Liver (tissue), 9 donors: ENCODE results near the gene CGAS. TPM values are rescaled to one million over a fixed set of nuclear protein-coding genes. Genes with fewer than 3 reads are reported as not detected.

ENCODE experiments used
- DNase-seq: peaks from one replicate; pipeline ENCODE4 v3.0.0-alpha.2; 2017; ENCODE audit warnings: low spot score
- H3K27ac ChIP-seq, 2 donors: one replicate each; pipeline ENCODE4 v1.7.0; 2013; ENCODE audit warnings: inconsistent platforms in 2 of 2, low read length in 2 of 2, control low read depth in 1 of 2, low read depth in 1 of 2, mild to moderate bottlenecking in 1 of 2
- H3K27me3 ChIP-seq, 4 donors: one replicate each; pipeline versions ENCODE4 v1.6.1 to v1.7.0; 2013; ENCODE audit warnings: low read length in 3 of 4, inconsistent platforms in 1 of 4, mild to moderate bottlenecking in 1 of 4, moderate library complexity in 1 of 4; ENCODE audit not compliant: control insufficient read depth in 4 of 4, insufficient read depth in 4 of 4
- H3K36me3 ChIP-seq, 4 donors: one replicate each; pipeline versions ENCODE4 v1.6.1 to v1.7.0; 2013; ENCODE audit warnings: low read length in 3 of 4, mild to moderate bottlenecking in 3 of 4, low read depth in 1 of 4, moderate library complexity in 1 of 4; ENCODE audit not compliant: control insufficient read depth in 4 of 4, insufficient read depth in 3 of 4
- H3K4me1 ChIP-seq, 4 donors: one replicate each; pipeline versions ENCODE4 v1.6.1 to v1.7.0; 2013; ENCODE audit warnings: low read length in 3 of 4, mild to moderate bottlenecking in 3 of 4, moderate library complexity in 1 of 4; ENCODE audit not compliant: control insufficient read depth in 4 of 4, insufficient read depth in 4 of 4
- H3K4me3 ChIP-seq, 3 donors: one replicate each; pipeline versions ENCODE4 v1.6.1 to v1.7.0; 2013; ENCODE audit warnings: low read length in 3 of 3, control low read depth in 1 of 3, low read depth in 1 of 3, mild to moderate bottlenecking in 1 of 3
- H3K9ac ChIP-seq, 2 donors: one replicate each; pipeline ENCODE4 v1.7.0; 2013; ENCODE audit warnings: low read length in 2 of 2, mild to moderate bottlenecking in 2 of 2, moderate library complexity in 2 of 2, control low read depth in 1 of 2, low read depth in 1 of 2
- H3K9me3 ChIP-seq, 4 donors: one replicate each; pipeline versions ENCODE4 v1.6.1 to v1.7.0; 2013; ENCODE audit warnings: low read length in 3 of 4; ENCODE audit not compliant: control insufficient read depth in 4 of 4
- EGR1 ChIP-seq, 2 donors: IDR thresholded peaks; 2 replicates each; pipeline ENCODE4 v1.6.1; 2016 to 2018; ENCODE audit warnings: antibody characterized with exemption in 2 of 2, low read depth in 2 of 2
- FOXA2 ChIP-seq: IDR thresholded peaks from 2 replicates; pipeline ENCODE4 v1.6.1; 2016; ENCODE audit warnings: antibody characterized with exemption
- GABPA ChIP-seq, 2 donors: IDR thresholded peaks in 1 of 2; conservative IDR thresholded peaks in 1 of 2; 2 replicates each; pipeline ENCODE4 v1.6.1; 2016; ENCODE audit warnings: antibody characterized with exemption in 2 of 2, mild to moderate bottlenecking in 1 of 2, moderate library complexity in 1 of 2
- JUND ChIP-seq, 2 donors: IDR thresholded peaks; 2 replicates each; pipeline ENCODE4 v1.6.1; 2016; ENCODE audit warnings: antibody characterized with exemption in 2 of 2
- NR2F2 ChIP-seq: IDR thresholded peaks from 2 replicates; pipeline ENCODE4 v1.6.1; 2016; ENCODE audit warnings: antibody characterized with exemption
- TAF1 ChIP-seq: conservative IDR thresholded peaks from 2 replicates; pipeline ENCODE4 v1.6.1; 2016; ENCODE audit warnings: antibody characterized with exemption, mild to moderate bottlenecking
- YY1 ChIP-seq: IDR thresholded peaks from 2 replicates; pipeline ENCODE4 v1.6.1; 2016; ENCODE audit warnings: antibody characterized with exemption, mild to moderate bottlenecking
- ZBTB33 ChIP-seq: IDR thresholded peaks from 2 replicates; pipeline ENCODE4 v1.6.1; 2016; ENCODE audit warnings: antibody characterized with exemption
- WGBS: extraction: QIAGEN DNeasy Blood & Tissue Kit; methylation state at CpG from one replicate; pipeline ENCODE4 v1.1.7; 2013; 5-methylcytosine and 5-hydroxymethylcytosine counted together
- polyA plus RNA-seq, 2 donors: library from polyadenylated mRNA; stranded (reverse) in 1 of 2; unstranded in 1 of 2; fragments of 200-250 nt in 1 of 2; fragments of >200 nt in 1 of 2; fragmentation: Nextera tagmentation in 1 of 2; extraction: Ambion mirVana in 1 of 2; gene quantifications; one replicate each; pipeline versions ENCODE4 v1.2.1 to v1.2.3, GENCODE V29; 2013 to 2015
- total RNA-seq, 2 donors: library from RNA; depleted of rRNA; stranded (reverse); fragments of >200 nt; gene quantifications; one replicate each; pipeline ENCODE4 v1.2.3, GENCODE V29; 2014
- TF ChIP-seq, protein P1 (sequence below): IDR thresholded peaks from 2 replicates; pipeline ENCODE4 v1.6.1; 2016; ENCODE audit warnings: antibody characterized with exemption
- TF ChIP-seq, protein P2 (sequence below): fragments of 150-350 bp; IDR thresholded peaks from 2 replicates; pipeline ENCODE4 v1.5.1; 2017; ENCODE audit warnings: improper control_type of control experiment, low read depth, low read length; ENCODE audit not compliant: missing input control
- TF ChIP-seq, protein P3 (sequence below): IDR thresholded peaks from 2 replicates; pipeline ENCODE4 v1.6.1; 2016; ENCODE audit warnings: antibody characterized with exemption, mild to moderate bottlenecking
- donor health status: healthy.
- donor health status: healthy.
- donor health status: healthy.
- donor health status: healthy.
- donor health status: healthy.

CGAS gene
- total RNA-seq, result 1 to 10 TPM; 2.0 to 4.9 TPM
- under 1 TPM; 0.36 to 0.47 TPM for polyA plus RNA-seq

DNA sequence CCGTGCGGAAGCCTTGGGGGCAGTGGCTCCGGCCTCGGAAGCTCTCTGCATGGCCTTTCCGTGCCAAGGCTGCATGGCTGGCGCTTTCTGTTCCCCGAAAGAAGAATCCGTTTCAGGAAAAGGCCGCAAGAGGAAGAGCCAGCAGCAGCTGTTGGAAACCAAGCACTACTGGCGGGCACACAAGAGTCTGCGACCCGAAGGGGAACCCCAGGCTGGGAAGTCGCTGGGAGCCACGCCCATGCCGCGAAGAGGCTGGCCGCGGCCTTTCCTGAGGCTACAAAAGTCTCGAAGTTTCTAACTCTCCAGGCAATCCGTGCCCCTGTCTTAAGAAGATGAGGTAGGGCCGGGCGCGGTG lies at the start of gene CGAS:
CGAS (minus strand) TSS at position 191 of the 355 bp plus-strand sequence; CDS start at position 75, 116 bp downstream.
- WGBS, result 15% methylated on average over 23 of the region's 23 CpGs
- Histone ChIP-seq H3K4me1 (peaks cover 0 to 13% (median 7%) of the 10 kb centered on the region in 4 donors), H3K36me3 (no peaks in the 10 kb centered on the region), H3K27me3 (no peaks in the 10 kb centered on the region), H3K4me3 (peak within 1 kb of the TSS; percentile 63 to 72 (median 66)), H3K9me3 (no peaks in the 10 kb centered on the region), H3K27ac (peak within 1 kb of the TSS; percentile 57 to 78), H3K9ac (peak within 1 kb of the TSS; percentile 11 to 62)
- no peak for TF ChIP-seq GABPA (IDR thresholded peaks at IDR 0.05 in 1 of 2, conservative IDR thresholded peaks at IDR 0.05 in 1 of 2)
- no peak for TF ChIP-seq FOXA2
- TF ChIP-seq YY1, result peak; percentile 18
- peak; percentile 44 for TF ChIP-seq NR2F2
- TF ChIP-seq, protein P1, sequence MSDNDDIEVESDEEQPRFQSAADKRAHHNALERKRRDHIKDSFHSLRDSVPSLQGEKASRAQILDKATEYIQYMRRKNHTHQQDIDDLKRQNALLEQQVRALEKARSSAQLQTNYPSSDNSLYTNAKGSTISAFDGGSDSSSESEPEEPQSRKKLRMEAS, result peak; percentile 13
- peak; percentile 60 for DNase-seq

- H3K4me3 ChIP-seq, result no peak overlapping the region
- DNase-seq, result no peak
- no peak overlapping the region for H3K27ac ChIP-seq
- no peaks in the 10 kb centered on the region for H3K27me3 ChIP-seq
- peaks cover 13 to 67% (median 53%) of the 10 kb centered on the region in 4 donors for H3K36me3 ChIP-seq
- no peaks in the 10 kb centered on the region for H3K9me3 ChIP-seq
- TF ChIP-seq JUND (IDR thresholded peaks at IDR 0.05) (no peak), TAF1 (no peak), ZBTB33 (no peak), YY1 (no peak), EGR1 (IDR thresholded peaks at IDR 0.05; ENCODE audit: low read depth in 2 of 2) (no peak), GABPA (IDR thresholded peaks at IDR 0.05 in 1 of 2, conservative IDR thresholded peaks at IDR 0.05 in 1 of 2) (no peak), FOXA2 (no peak)
- TF ChIP-seq, protein P2, sequence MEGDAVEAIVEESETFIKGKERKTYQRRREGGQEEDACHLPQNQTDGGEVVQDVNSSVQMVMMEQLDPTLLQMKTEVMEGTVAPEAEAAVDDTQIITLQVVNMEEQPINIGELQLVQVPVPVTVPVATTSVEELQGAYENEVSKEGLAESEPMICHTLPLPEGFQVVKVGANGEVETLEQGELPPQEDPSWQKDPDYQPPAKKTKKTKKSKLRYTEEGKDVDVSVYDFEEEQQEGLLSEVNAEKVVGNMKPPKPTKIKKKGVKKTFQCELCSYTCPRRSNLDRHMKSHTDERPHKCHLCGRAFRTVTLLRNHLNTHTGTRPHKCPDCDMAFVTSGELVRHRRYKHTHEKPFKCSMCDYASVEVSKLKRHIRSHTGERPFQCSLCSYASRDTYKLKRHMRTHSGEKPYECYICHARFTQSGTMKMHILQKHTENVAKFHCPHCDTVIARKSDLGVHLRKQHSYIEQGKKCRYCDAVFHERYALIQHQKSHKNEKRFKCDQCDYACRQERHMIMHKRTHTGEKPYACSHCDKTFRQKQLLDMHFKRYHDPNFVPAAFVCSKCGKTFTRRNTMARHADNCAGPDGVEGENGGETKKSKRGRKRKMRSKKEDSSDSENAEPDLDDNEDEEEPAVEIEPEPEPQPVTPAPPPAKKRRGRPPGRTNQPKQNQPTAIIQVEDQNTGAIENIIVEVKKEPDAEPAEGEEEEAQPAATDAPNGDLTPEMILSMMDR, result no peak
- TF ChIP-seq, protein P1, result no peak
- TF ChIP-seq, protein P3, sequence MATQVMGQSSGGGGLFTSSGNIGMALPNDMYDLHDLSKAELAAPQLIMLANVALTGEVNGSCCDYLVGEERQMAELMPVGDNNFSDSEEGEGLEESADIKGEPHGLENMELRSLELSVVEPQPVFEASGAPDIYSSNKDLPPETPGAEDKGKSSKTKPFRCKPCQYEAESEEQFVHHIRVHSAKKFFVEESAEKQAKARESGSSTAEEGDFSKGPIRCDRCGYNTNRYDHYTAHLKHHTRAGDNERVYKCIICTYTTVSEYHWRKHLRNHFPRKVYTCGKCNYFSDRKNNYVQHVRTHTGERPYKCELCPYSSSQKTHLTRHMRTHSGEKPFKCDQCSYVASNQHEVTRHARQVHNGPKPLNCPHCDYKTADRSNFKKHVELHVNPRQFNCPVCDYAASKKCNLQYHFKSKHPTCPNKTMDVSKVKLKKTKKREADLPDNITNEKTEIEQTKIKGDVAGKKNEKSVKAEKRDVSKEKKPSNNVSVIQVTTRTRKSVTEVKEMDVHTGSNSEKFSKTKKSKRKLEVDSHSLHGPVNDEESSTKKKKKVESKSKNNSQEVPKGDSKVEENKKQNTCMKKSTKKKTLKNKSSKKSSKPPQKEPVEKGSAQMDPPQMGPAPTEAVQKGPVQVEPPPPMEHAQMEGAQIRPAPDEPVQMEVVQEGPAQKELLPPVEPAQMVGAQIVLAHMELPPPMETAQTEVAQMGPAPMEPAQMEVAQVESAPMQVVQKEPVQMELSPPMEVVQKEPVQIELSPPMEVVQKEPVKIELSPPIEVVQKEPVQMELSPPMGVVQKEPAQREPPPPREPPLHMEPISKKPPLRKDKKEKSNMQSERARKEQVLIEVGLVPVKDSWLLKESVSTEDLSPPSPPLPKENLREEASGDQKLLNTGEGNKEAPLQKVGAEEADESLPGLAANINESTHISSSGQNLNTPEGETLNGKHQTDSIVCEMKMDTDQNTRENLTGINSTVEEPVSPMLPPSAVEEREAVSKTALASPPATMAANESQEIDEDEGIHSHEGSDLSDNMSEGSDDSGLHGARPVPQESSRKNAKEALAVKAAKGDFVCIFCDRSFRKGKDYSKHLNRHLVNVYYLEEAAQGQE, result no peak
- no peak overlapping the region for H3K9ac ChIP-seq
- H3K4me1 ChIP-seq, result no peaks in the 10 kb centered on the region
- WGBS, result 98% methylated on average over 3 of the region's 3 CpGs
Observed at GRCh38 chr6:73497915-73498314, 45.8 kb upstream of the CGAS start.
